ENCODE data around the gene NUP210.

GRCh38 chr3:13296662-13297061, 123.5 kb downstream of the NUP210 start:
- TF ChIP-seq YY1 (IDR thresholded peaks at IDR 0.05; ENCODE audit: insufficient read depth, insufficient read length) (no peak), ZNF274 (IDR thresholded peaks at IDR 0.05; ENCODE audit: low read depth, low read length) (no peak), SUZ12 (IDR thresholded peaks at IDR 0.05; ENCODE audit: extremely low read depth, insufficient read depth, insufficient read length) (no peak)
